Left cardiac atrium (tissue), 4 donors: Measurements from ENCODE around the gene APOL1. TPM values are rescaled to one million over a fixed set of nuclear protein-coding genes. Genes with fewer than 3 reads are reported as not detected.
"Not testable (repeated sequence)": the region's sequence is repeated elsewhere in the genome, so short reads cannot be mapped to it uniquely, and the experiment has no call there.

Experiments used
- ATAC-seq, 2 donors: fragments of 200-7000 bp; cut with Tn5 transposase; one replicate each; pipeline ENCODE4 v1.9.1; 2020; ENCODE audit warnings: mild to moderate bottlenecking in 2 of 2, moderate library complexity in 2 of 2
- DNase-seq: peaks from one replicate; pipeline ENCODE4 v3.0.0-alpha.2; 2020
- intact Hi-C, 2 donors: fragments of 100-400 bp; cut with DNase I; formaldehyde crosslinking; loops; one replicate each; pipeline versions ENCODE4 v1.14.1 to v1.15.1; 2022 to 2023
- total RNA-seq, 2 donors: library from RNA; stranded (reverse); fragmentation: NEBNext Ultra II Directional; extraction: Animal tissue kit (Norgen Biotek cat#: 25700); gene quantifications; one replicate each; pipeline ENCODE4 v1.2.1, GENCODE V29; 2021
- donor health status: DM: no; HTN: yes; CAD: no.
- donor health status: DM: no; HTN: yes; CAD: no; lungs with severe emphysema.
- donor health status: DM: yes; HTN: yes; CAD: no.
- donor health status: Dilated cardiomyopathy.

APOL1 gene
- total RNA-seq, 2 donors from 2014 or later, result 26.5 to 40.7 TPM

DNA sequence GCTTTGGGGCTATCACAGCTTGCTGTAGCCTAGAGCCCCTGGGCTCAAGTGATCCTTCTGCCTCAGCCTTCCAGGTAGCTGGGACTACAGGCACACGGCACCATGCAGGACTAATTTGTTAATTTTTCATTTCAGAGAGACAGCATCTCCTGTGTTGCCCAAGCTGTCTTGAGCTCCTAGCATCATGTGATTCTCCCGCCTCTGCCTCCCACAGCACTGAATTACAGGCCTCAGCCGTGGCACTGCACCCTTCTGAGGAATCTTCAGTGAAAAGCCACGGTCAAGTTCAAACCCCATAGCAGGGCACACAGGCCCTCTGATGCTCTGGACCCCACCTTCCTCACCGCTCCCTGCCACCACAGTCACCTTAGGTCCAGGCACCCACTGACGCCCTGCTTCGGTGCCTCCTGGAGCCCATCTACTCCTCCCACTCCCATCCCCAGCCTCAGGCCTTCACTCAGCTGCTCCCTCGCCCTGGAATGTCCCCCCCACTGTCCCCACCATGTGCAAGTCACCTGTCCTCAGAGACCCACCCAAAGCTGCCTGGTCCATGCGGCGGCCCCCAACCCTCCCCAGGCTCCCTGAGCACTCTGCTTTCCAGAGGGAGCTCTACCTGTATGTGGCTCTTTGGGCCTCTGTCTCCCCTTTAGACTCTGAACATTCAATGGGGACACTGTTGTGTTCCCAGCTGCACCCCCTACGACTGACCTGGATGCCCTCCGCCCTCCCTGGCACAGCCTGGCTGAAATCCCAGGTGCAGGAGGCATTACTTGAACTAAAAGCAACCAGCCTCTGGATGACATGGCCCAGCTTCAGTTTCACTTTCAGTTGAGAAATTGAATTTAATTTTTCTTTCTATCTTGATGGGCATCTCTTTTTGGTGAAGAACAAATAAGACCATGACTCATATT lies 15.2 kb upstream of the APOL1 start:
- intact Hi-C loops, result loop anchor here in 1 of 2 donors (5.0 kb wide), 1 partner anchor 40 kb away; no protein-coding TSS in a partner anchor
- no peak for DNase-seq
- peak in 1 of 2 donors; percentile 5 for ATAC-seq

GRCh38 chr22:36238373-36239149 lies 14.4 kb upstream of the APOL1 start:
- intact Hi-C loops, result loop anchor here in 1 of 2 donors (5.0 kb wide), 1 partner anchor 41 kb away; no protein-coding TSS in a partner anchor
- ATAC-seq (peak; percentile 15 to 23), DNase-seq (no peak)

- ATAC-seq (peak; percentile 3 to 37), DNase-seq (no peak)
- intact Hi-C loops, result loop anchor here in 1 of 2 donors (5.0 kb wide), 1 partner anchor 42 kb away; no protein-coding TSS in a partner anchor
Observed at GRCh38 chr22:36239150-36239400, 13.9 kb upstream of the APOL1 start.

- DNase-seq (peak; percentile 92), ATAC-seq (peak; percentile 97)
- intact Hi-C loops, result loop anchor here in 1 of 2 donors (5.0 kb wide), 1 partner anchor 42 kb away; no protein-coding TSS in a partner anchor
Observed at GRCh38 chr22:36239401-36240171, 13.3 kb upstream of the APOL1 start, which contains the start of gene APOL2. APOL2 (minus strand) TSS chr22:36239527; CDS start chr22:36233162, 6,365 bp downstream.

GRCh38 chr22:36243986-36244385 lies 8.9 kb upstream of the APOL1 start:
- intact Hi-C loops, result no loop called here
- ATAC-seq, result no peak
- DNase-seq, result no peak

DNA sequence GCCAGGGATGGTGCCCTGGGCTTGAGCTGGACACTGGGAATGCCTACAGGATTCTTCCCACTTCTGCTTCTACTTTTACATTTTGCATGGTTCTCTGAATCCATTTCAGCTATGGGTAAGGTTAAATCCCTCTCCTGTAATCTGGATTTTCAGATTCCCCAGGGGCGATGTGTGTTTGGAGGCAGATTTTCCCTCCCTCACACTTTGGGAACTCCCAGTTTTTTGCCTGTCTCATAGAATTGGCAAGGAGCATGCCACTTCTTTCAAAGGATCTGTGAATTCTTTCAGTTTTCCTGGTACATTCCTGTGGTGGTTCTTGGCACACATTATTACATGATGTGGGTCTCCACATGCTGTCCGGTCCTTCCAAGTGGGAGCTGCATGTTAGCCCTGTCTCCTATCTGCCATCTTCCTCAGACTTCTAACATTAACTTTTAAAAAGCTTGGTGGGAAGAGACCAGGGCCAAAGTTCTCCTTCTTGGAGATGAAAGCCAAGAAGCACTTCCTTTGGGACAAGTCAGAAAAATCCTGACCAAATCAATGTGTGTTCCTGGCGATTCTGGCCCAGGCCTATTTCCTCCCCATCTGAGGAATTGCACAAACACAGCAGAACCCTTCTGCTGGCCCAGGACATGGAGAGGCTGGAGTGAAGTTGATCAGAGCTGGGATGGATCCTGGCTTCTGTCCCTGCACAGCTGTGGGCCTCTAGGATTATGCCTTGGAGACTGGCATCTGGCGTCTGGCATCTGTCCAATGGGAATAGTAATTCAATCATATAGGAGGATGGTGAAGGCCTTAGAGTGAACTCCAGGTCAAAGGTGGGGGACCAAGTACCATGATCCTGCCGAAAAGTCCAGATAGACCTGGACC lies 8.2 kb upstream of the APOL1 start:
- ATAC-seq (peak; percentile 75 to 90), DNase-seq (peak; percentile 53)
- intact Hi-C loops, result no loop called here

DNA sequence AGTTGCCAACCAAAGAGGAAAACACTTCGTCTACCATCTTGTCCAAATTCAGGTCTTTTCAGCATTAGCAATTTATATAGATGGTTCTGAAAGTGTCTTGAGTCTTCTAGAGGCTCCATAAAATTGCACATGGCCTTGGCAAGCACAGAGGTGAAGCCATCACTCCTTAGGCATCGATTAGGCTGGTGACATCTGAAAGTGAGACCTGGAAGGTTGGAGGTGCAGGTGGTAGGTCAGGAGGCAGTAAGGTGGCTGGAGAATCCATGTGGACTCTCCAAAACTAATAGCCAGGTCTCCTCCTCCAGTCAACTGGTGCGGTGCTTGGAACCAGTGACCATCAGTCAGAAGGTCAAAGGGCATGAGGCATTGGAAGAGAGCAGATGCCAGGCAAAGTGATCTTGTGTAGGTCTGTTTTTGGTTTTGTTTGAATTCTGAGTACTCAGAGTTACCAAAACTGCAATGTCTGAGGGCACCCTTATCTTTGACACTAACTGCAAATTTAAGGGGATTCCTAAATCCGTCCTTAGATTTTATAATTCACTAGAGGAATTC lies 7.1 kb upstream of the APOL1 start:
- DNase-seq, result no peak
- intact Hi-C loops, result no loop called here
- no peak for ATAC-seq

DNA sequence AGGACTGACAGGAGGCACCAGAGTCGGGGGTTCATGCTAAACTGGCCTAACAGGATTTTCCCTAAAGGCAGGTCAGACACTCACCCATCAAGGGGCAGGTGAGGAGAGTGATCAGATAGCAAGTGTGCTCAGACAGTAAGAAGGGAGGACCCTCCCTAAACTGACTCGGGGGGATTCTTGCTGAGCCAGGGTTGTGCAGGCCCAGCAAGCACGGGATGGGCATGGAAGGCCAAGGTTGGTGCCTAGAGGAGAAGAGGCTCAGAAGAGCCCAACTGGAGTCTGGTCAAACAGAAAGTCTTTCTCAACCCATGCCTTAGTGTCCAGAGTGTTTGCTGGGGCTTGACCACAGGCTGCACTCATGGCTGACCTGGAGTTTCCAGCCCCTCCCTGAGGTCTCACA lies 6.2 kb upstream of the APOL1 start:
- intact Hi-C loops, result no loop called here
- DNase-seq (no peak), ATAC-seq (no peak)

DNA sequence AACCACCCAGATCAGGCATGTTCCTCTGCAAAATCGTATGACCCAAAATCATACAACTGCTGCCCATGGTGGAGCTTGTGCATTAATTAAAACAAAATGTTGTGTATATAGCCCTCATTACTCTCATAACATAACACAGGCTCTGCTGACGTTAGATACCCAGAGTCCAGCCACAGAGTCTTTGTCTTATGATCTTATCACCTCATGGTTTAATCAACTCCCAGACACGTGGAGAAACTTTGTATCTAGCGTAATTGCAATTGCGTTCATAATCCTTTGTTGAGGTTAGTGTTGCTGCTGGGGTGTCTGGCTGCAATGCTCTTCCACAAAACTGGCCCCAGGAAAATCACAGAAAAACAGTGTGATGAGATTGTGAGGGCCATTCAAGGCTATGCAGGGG lies 5.0 kb upstream of the APOL1 start:
- intact Hi-C loops, result no loop called here
- no peak for DNase-seq
- no peak for ATAC-seq

DNA sequence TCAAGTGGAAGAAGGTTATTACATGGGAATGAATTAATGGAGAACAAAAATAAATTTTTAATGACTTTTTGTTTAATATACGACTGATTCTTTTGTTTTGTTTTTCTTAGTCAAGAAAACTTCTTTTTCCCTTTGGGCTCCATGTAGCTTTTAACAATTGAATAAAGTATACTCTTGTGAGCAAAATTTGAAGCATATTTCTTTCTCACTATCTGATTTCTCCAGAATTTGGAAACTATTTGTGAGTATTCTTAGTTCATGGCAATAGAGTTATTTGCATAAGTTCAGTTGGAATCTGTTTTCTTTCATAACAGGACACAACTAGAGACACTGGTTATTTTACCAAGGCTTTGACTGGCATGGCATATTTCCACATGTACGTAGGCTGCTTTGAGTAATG lies 3.8 kb upstream of the APOL1 start:
- intact Hi-C loops, result no loop called here
- DNase-seq (no peak), ATAC-seq (no peak)

GRCh38 chr22:36250292-36250960 lies 2.5 kb upstream of the APOL1 start:
- ATAC-seq, intact Hi-C loops, DNase-seq: not testable (repeated sequence)

DNA sequence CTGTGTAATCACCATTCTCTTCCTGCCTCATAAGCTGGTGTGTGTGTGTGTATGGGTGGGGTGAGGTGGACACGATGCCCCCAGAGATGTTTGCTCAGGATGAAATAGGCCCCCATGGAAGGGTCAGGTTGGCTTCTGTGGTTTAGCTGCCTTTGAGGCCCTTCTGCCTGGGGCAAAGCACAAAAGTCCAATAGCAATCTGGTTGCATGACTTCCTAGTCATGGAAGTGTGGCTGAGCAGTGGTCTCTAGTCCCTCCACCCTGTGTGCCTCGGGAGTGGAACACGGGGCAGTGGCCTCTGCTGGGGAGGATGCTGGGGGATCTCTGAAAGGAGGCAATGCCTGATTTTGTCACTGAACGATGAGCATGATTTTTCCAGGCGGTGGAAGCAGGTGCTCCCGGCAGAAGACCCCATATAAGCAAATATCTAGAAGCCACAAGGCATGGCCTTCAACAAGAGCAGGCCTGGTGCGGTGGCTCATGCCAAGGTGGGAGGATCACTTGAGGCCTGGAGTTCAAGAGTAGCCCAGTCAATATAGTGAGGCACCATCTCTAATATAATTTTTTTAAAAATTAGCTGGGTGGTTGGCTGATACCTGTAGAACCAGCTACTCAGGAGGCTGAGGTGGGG lies 839 bp upstream of the APOL1 start:
- intact Hi-C loops, result not testable (repeated sequence)

GRCh38 chr22:36253523-36254490 lies 874 bp downstream of the APOL1 start:
- intact Hi-C loops, result no loop called here
- peak; percentile 63 for DNase-seq
- peak; percentile 35 to 47 for ATAC-seq

More for the DNA sequence above, 839 bp upstream of the APOL1 start:
- not testable (repeated sequence) for DNase-seq, ATAC-seq

GRCh38 chr22:36255572-36255971 lies 2.6 kb downstream of the APOL1 start:
- ATAC-seq, intact Hi-C loops, DNase-seq: not testable (repeated sequence)

DNA sequence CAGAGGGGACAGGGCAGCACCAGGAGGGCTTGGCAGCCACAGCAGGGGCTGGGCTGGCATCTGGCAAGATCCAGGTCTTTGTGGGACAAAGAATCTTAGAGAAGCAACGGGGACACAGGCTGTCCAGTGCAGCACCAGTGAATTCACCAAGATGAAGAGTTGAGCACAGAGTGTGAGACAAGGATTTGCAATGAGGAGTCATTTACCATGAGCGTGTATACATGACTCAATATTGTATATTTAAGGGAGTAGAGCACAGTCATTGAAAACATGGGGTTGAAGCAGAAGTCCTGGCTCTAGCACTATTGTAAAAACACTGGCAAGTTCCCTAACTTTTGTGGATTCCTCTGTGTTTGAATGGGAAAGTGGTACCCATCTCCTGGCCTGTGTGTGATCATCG lies 3.5 kb downstream of the APOL1 start:
- ATAC-seq (no peak), DNase-seq (no peak)
- intact Hi-C loops, result no loop called here

GRCh38 chr22:36257308-36257707 lies 4.4 kb downstream of the APOL1 start:
- no peak for DNase-seq
- ATAC-seq, result no peak
- intact Hi-C loops, result no loop called here
